Hepatocyte (in vitro differentiated cells): Measurements from ENCODE around the gene NAT14. TPM values are rescaled to one million over a fixed set of nuclear protein-coding genes. Genes with fewer than 3 reads are reported as not detected.
"Not testable (repeated sequence)": the region's sequence is repeated elsewhere in the genome, so short reads cannot be mapped to it uniquely, and the experiment has no call there.

ENCODE experiments used
- DNase-seq: peaks from one replicate; pipeline ENCODE4 v3.0.0-alpha.2; 2016; ENCODE audit warnings: low spot score
- H2AFZ ChIP-seq: fragments of 200-600 bp; sonication (generic); 2 replicates; pipeline ENCODE4 v1.6.0; 2016; ENCODE audit warnings: antibody characterized with exemption, mild to moderate bottlenecking
- H3K27ac ChIP-seq: fragments of 200-600 bp; sonication (generic); 2 replicates; pipeline ENCODE4 v1.5.1; 2016; ENCODE audit warnings: mild to moderate bottlenecking
- H3K27me3 ChIP-seq: fragments of 200-600 bp; sonication (generic); 2 replicates; pipeline ENCODE4 v1.6.1; 2016
- H3K36me3 ChIP-seq: fragments of 200-600 bp; sonication (generic); replicated peaks from 2 replicates; pipeline ENCODE4 v1.5.1; 2016; ENCODE audit warnings: low read depth; ENCODE audit not compliant: insufficient read depth
- H3K4me1 ChIP-seq: fragments of 200-600 bp; sonication (generic); 2 replicates; pipeline ENCODE4 v1.5.1; 2016; ENCODE audit warnings: mild to moderate bottlenecking, moderate library complexity; ENCODE audit not compliant: insufficient read depth
- H3K4me2 ChIP-seq: fragments of 200-600 bp; sonication (generic); 2 replicates; pipeline ENCODE4 v1.6.0; 2016
- H3K4me3 ChIP-seq: fragments of 200-600 bp; sonication (generic); 2 replicates; pipeline ENCODE4 v1.5.1; 2016; ENCODE audit warnings: mild to moderate bottlenecking
- H3K79me2 ChIP-seq: fragments of 200-600 bp; sonication (generic); 2 replicates; pipeline ENCODE4 v1.6.0; 2017; ENCODE audit warnings: mild to moderate bottlenecking
- H3K9me2 ChIP-seq: fragments of 200-600 bp; sonication (generic); replicated peaks from 2 replicates; pipeline ENCODE4 v1.6.0; 2017; ENCODE audit warnings: mild to moderate bottlenecking; ENCODE audit not compliant: insufficient read depth
- H3K9me3 ChIP-seq: fragments of 200-600 bp; sonication (generic); 2 replicates; pipeline ENCODE4 v1.5.1; 2016; ENCODE audit warnings: low read depth, mild to moderate bottlenecking
- H4K20me1 ChIP-seq: fragments of 200-600 bp; sonication (generic); 2 replicates; pipeline ENCODE4 v1.6.0; 2016; ENCODE audit warnings: mild to moderate bottlenecking; ENCODE audit not compliant: insufficient read depth, poor library complexity, severe bottlenecking
- EZH2 ChIP-seq: fragments of 200-600 bp; sonication (generic); IDR thresholded peaks from 2 replicates; pipeline ENCODE4 v1.6.1; 2016; ENCODE audit warnings: antibody characterized with exemption, mild to moderate bottlenecking, borderline replicate concordance
- EZH2phosphoT487 ChIP-seq: fragments of 200-600 bp; sonication (generic); IDR thresholded peaks from one replicate; pipeline ENCODE4 v1.6.1; 2018; ENCODE audit warnings: antibody characterized with exemption, mild to moderate bottlenecking, low read depth, moderate library complexity; ENCODE audit not compliant: unreplicated experiment, severe bottlenecking
- WGBS: methylation state at CpG from one replicate; pipeline ENCODE4 v1.1.6; 2016; ENCODE audit warnings: low lambda C conversion rate; ENCODE audit errors: missing lambda C conversion rate; 5-methylcytosine and 5-hydroxymethylcytosine counted together
- polyA plus RNA-seq: library from polyadenylated mRNA; unstranded; fragments of >200 nt; fragmentation: Nextera tagmentation; extraction: Ambion mirVana; gene quantifications from 2 replicates; pipeline ENCODE4 v1.2.1, GENCODE V29; 2016
- total RNA-seq: library from RNA; depleted of rRNA; stranded (reverse); fragments of >200 nt; gene quantifications from 2 replicates; pipeline ENCODE4 v1.2.3, GENCODE V29; 2014
- TF ChIP-seq, protein P1 (sequence below): fragments of 200-600 bp; sonication (generic); IDR thresholded peaks from 2 replicates; pipeline ENCODE4 v1.5.1; 2016; ENCODE audit warnings: antibody characterized with exemption, mild to moderate bottlenecking; ENCODE audit not compliant: poor library complexity

NAT14 gene
- total and polyA plus RNA-seq, 2 experiments from 2014 or later: 22.3 to 40.3 TPM

DNA sequence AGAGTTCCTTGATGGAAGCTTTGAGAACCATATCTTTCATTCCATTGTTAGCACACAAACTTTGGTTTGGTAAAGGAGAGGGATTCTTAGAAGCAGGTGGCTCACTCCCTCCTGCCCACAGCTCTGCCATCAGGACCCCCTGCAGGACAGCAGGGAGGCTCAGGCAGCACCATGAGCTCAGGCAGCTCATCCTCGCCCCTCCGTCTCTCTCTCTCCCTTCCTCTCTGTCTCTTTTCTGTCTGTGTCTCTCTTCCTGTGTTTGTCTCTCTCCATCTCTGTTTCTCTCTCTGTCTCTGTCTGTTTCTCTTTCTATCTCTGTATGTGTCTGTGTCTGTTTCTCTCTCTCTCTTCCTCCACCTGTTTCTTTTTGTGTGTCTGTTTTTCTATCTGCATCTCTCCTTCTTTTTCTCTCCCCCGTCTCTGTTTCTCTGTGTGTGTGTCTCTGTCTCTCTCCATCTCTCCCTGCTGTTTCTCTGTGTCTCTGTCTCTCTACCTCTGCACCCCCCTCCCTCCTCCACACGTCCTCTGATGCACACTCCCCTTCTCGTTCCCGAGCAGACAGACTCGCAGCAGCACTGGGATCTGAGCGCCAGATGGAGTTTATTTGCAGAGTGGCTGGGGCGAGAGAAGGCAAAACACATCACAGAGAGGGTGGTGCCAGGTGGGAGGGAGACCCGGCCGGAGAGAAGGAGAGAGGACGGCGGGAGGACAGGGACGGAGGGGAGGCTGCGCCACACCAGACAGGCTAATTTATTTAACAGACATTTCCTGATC is 43.2 kb downstream of the NAT14 start:
- no peaks in the 10 kb centered on the region for H3K9me3 ChIP-seq
- H3K27ac ChIP-seq: no peak overlapping the region
- DNase-seq: peak; percentile 37
- H4K20me1 ChIP-seq: no peaks in the 10 kb centered on the region
- WGBS: 36% methylated on average over 14 of the region's 15 CpGs
- peaks cover 5% of the 10 kb centered on the region for H3K27me3 ChIP-seq
- H3K9me2 ChIP-seq: no peaks in the 10 kb centered on the region
- no peaks in the 10 kb centered on the region for H3K79me2 ChIP-seq
- H3K4me3 ChIP-seq: no peak overlapping the region
- H2AFZ ChIP-seq: no peak overlapping the region
- TF ChIP-seq EZH2phosphoT487: no peak
- no peak for TF ChIP-seq EZH2
- TF ChIP-seq, protein P1, sequence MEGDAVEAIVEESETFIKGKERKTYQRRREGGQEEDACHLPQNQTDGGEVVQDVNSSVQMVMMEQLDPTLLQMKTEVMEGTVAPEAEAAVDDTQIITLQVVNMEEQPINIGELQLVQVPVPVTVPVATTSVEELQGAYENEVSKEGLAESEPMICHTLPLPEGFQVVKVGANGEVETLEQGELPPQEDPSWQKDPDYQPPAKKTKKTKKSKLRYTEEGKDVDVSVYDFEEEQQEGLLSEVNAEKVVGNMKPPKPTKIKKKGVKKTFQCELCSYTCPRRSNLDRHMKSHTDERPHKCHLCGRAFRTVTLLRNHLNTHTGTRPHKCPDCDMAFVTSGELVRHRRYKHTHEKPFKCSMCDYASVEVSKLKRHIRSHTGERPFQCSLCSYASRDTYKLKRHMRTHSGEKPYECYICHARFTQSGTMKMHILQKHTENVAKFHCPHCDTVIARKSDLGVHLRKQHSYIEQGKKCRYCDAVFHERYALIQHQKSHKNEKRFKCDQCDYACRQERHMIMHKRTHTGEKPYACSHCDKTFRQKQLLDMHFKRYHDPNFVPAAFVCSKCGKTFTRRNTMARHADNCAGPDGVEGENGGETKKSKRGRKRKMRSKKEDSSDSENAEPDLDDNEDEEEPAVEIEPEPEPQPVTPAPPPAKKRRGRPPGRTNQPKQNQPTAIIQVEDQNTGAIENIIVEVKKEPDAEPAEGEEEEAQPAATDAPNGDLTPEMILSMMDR: peak; percentile 14
- H3K4me1 ChIP-seq: peaks cover 9% of the 10 kb centered on the region
- H3K36me3 ChIP-seq: no peaks in the 10 kb centered on the region
- H3K4me2 ChIP-seq: peak overlapping the region; percentile 20

DNA sequence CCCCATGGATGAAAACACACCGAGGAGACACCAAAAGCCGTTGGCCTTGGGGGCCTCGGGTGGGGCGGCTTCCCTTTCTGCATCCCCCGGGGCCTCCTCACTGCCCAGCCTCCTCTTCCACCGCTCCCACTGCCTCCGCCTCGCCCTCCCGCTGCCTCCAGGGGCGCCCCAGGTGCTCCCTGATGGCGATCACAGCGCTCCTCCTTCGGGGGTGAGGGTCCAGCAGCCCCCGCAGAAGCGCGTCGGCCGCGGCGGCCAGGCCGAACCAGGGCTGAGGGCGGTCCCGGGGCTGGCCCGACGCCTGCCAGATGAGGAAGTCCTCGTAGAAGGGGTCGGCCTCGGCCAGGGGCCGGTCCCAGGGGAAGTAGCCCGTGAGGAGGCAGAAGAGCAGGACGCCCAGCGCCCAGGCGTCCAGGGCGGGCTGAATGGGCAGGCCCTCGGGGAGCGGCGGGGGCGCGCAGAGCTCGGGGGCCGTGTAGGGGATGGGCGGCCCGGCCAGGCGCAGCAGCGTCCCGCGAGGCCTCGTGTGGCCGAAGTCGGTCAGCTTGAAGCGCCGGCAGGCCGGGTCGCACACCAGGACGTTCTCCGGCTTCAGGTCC is 44.7 kb downstream of the NAT14 start:
- H3K4me1 ChIP-seq: peaks cover 9% of the 10 kb centered on the region
- WGBS: 99% methylated on average over 19 of the region's 56 CpGs
- H3K4me2 ChIP-seq: no peak overlapping the region
- H3K27me3 ChIP-seq: peaks cover 4% of the 10 kb centered on the region
- no peak for DNase-seq
- no peak overlapping the region for H2AFZ ChIP-seq
- H3K4me3 ChIP-seq: no peak overlapping the region
- no peak overlapping the region for H3K27ac ChIP-seq
- H3K36me3 ChIP-seq: no peaks in the 10 kb centered on the region
- H3K79me2 ChIP-seq: no peaks in the 10 kb centered on the region
- H4K20me1 ChIP-seq: no peaks in the 10 kb centered on the region
- no peaks in the 10 kb centered on the region for H3K9me2 ChIP-seq
- no peaks in the 10 kb centered on the region for H3K9me3 ChIP-seq
- TF ChIP-seq EZH2 (no peak), EZH2phosphoT487 (no peak)
- TF ChIP-seq, protein P1: no peak

DNA sequence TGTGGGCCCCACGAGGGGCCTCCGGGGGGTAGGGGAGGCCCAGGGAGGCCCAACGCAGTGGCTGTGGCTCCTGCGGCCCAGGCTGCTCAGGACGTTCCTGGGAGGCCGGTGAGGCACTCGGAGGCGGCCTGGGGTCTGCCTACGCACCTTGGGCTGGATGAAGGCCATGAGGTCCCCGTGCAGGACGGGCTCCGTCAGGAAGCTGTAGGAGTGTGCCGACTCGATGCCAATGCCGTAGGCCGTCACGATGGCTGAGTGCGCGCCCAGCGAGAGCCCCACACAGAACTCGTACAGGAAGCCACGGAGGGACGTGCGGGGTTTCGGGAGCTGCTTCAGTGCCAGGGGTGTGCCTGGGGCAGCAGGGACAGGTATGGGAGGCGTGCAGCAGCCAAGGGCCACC is 46.0 kb downstream of the NAT14 start:
- TF ChIP-seq EZH2 (no peak), EZH2phosphoT487 (no peak)
- TF ChIP-seq, protein P1: no peak

DNA sequence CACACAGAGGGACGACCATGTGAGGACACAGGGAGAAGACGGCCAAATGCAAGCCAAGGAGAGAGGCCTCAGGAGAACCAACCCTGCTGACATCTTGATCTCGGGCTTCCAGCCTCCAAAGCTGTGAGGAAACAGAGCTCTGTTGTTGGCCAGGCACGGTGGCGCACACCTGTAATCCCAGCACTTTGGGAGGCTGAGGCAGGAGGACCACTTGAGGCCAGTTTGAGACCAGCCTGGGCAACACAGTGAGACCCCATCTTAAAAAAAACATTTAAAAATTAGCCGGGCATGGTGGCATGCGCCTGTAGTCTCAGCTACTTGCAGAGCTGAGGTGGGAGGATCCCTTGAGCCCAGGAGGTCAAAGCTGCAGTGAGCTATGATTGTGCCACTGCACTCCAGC is 49.3 kb downstream of the NAT14 start:
- not testable (repeated sequence) for H2AFZ ChIP-seq, H3K4me2 ChIP-seq, H3K79me2 ChIP-seq, DNase-seq, H3K36me3 ChIP-seq, H3K9me2 ChIP-seq, H3K27ac ChIP-seq, H3K4me1 ChIP-seq, H3K4me3 ChIP-seq, H4K20me1 ChIP-seq, H3K9me3 ChIP-seq, H3K27me3 ChIP-seq
- WGBS: 97% methylated on average over 7 of the region's 7 CpGs

More for the DNA sequence above, 46.0 kb downstream of the NAT14 start:
- Histone ChIP-seq H3K4me2 (no peak overlapping the region), H3K79me2 (no peaks in the 10 kb centered on the region), H3K4me1 (peaks cover 7% of the 10 kb centered on the region), H3K27me3 (no peaks in the 10 kb centered on the region), H2AFZ (no peak overlapping the region), H3K9me2 (no peaks in the 10 kb centered on the region), H3K9me3 (no peaks in the 10 kb centered on the region), H3K4me3 (no peak overlapping the region), H3K36me3 (no peaks in the 10 kb centered on the region), H3K27ac (no peak overlapping the region), H4K20me1 (no peaks in the 10 kb centered on the region)
- WGBS: 94% methylated on average over 22 of the region's 26 CpGs
- no peak for DNase-seq
